ENCODE measurements around the gene FMNL1. TPM values are rescaled to one million over a fixed set of nuclear protein-coding genes. Genes with fewer than 3 reads are reported as not detected.

The FMNL1 gene
- total RNA-seq, 1 donor from 2014 or later: 351 TPM

- TF ChIP-seq CTCF (IDR thresholded peaks at IDR 0.05): no peak
- Mint-ChIP-seq H3K4me3 (peak overlapping the region; percentile 28), H3K4me1 (peaks cover 79% of the 10 kb centered on the region), H3K27ac (peak overlapping the region; percentile 73), H3K27me3 (no peaks in the 10 kb centered on the region), H3K36me3 (ENCODE audit: low read depth) (peaks cover 56% of the 10 kb centered on the region), H3K9me3 (no peaks in the 10 kb centered on the region)
- intact Hi-C loops (cut with micrococcal nuclease): no loop called here
- ATAC-seq (ENCODE audit: low read depth) (no peak), DNase-seq (no peak)
- CTCF ChIA-PET: interaction anchor here (0.9 to 6.6 kb wide), 10 partner anchors 9 to 157 kb away, joined by 3 to 30 read pairs (median 4); partner anchors contain the start of gene ACBD4
- POLR2A ChIA-PET: interaction anchor here (0.9 to 15.1 kb wide), 7 partner anchors 10 to 67 kb away, joined by 3 to 291 read pairs (median 12); partner anchors contain the start of gene MAP3K14
Observed at GRCh38 chr17:45292696-45293412, 71.2 kb downstream of the FMNL1 start.

- POLR2A ChIA-PET: interaction anchor here (0.6 to 15.1 kb wide), 9 partner anchors 9 to 558 kb away, joined by 3 to 291 read pairs (median 4); partner anchors contain the start of gene MAP3K14
Observed at GRCh38 chr17:45293413-45294211, 71.9 kb downstream of the FMNL1 start.

GRCh38 chr17:45294506-45294905 lies 72.8 kb downstream of the FMNL1 start:
- Mint-ChIP-seq H3K36me3 (ENCODE audit: low read depth) (peaks cover 58% of the 10 kb centered on the region), H3K4me3 (no peak overlapping the region), H3K27ac (peak overlapping the region; percentile 73), H3K4me1 (peaks cover 96% of the 10 kb centered on the region), H3K9me3 (no peaks in the 10 kb centered on the region), H3K27me3 (no peaks in the 10 kb centered on the region)
- ATAC-seq (ENCODE audit: low read depth) (no peak), DNase-seq (no peak)
- TF ChIP-seq CTCF (IDR thresholded peaks at IDR 0.05): no peak
- ChIA-PET CTCF (interaction anchor here (1.2 to 6.6 kb wide), 9 partner anchors 11 to 90 kb away, joined by 3 to 30 read pairs (median 10); partner anchors contain the start of gene MAP3K14), POLR2A (interaction anchor here (1.4 to 15.1 kb wide), 6 partner anchors 13 to 146 kb away, joined by 5 to 291 read pairs (median 11); partner anchors contain the start of genes HEXIM1, HEXIM2 and MAP3K14)
- intact Hi-C loops (cut with micrococcal nuclease): no loop called here

More at GRCh38 chr17:45293413-45294211, 71.9 kb downstream of the FMNL1 start:
- ATAC-seq (ENCODE audit: low read depth) (peak; percentile 35), DNase-seq (no peak)
- intact Hi-C loops (cut with micrococcal nuclease): no loop called here
- Mint-ChIP-seq H3K36me3 (ENCODE audit: low read depth) (peaks cover 59% of the 10 kb centered on the region), H3K27ac (peak overlapping the region; percentile 73), H3K4me3 (peak overlapping the region; percentile 28), H3K9me3 (no peaks in the 10 kb centered on the region), H3K27me3 (no peaks in the 10 kb centered on the region), H3K4me1 (peaks cover 87% of the 10 kb centered on the region)
- CTCF ChIA-PET: interaction anchor here (1.0 to 6.6 kb wide), 10 partner anchors 10 to 158 kb away, joined by 3 to 30 read pairs (median 4); partner anchors contain the start of genes ACBD4 and MAP3K14
- TF ChIP-seq CTCF (IDR thresholded peaks at IDR 0.05): no peak

- peak overlapping the region; percentile 70 for H3K4me3 Mint-ChIP-seq
- H3K27ac Mint-ChIP-seq: peak overlapping the region; percentile 92
- ChIA-PET CTCF (interaction anchor here (1.0 to 6.6 kb wide), 7 partner anchors 11 to 89 kb away, joined by 4 to 30 read pairs (median 10); partner anchors contain the start of gene MAP3K14), POLR2A (interaction anchor here (0.5 to 15.1 kb wide), 14 partner anchors 9 to 148 kb away, joined by 3 to 291 read pairs (median 6); partner anchors contain the start of genes HEXIM1, HEXIM2 and MAP3K14)
- H3K9me3 Mint-ChIP-seq: no peaks in the 10 kb centered on the region
- intact Hi-C loops (cut with micrococcal nuclease): loop anchor here (1.0 to 5.0 kb wide), 4 partner anchors 11 to 36 kb away; partner anchors contain the start of gene MAP3K14
- no peak for TF ChIP-seq CTCF (IDR thresholded peaks at IDR 0.05)
- ATAC-seq (ENCODE audit: low read depth) (peak; percentile 68), DNase-seq (peak; percentile 58)
- no peaks in the 10 kb centered on the region for H3K27me3 Mint-ChIP-seq
- H3K36me3 Mint-ChIP-seq (ENCODE audit: low read depth): peaks cover 45% of the 10 kb centered on the region
- peaks cover 100% of the 10 kb centered on the region for H3K4me1 Mint-ChIP-seq
Observed at GRCh38 chr17:45296003-45296832, 74.5 kb downstream of the FMNL1 start.
